Ovary (tissue), 3 donors: ENCODE measurements around the gene CAMTA1.

Experiments
- CTCF ChIP-seq, 3 donors: fragments of 450-650 bp in 2 of 3; fragments of 200-600 bp in 1 of 3; IDR thresholded peaks; one replicate each; pipeline versions ENCODE4 v1.5.1 to v1.8.0; 2016 to 2022; ENCODE audit warnings: antibody characterized with exemption in 3 of 3, mild to moderate bottlenecking in 1 of 3
- EP300 ChIP-seq: sonication (generic); formaldehyde crosslinking; IDR thresholded peaks from one replicate; pipeline ENCODE4 v1.6.1; 2017; ENCODE audit warnings: antibody characterized with exemption
- POLR2A ChIP-seq: fragments of 450-650 bp; IDR thresholded peaks from one replicate; pipeline ENCODE4 v1.6.1; 2017; ENCODE audit warnings: antibody characterized with exemption, mild to moderate bottlenecking, moderate library complexity
- donor health status: DM: no; HTN: no; CAD: no.

- TF ChIP-seq CTCF (IDR thresholded peaks at IDR 0.05) = no peak
- no peak for TF ChIP-seq EP300
- TF ChIP-seq POLR2A = no peak
These were observed 304.2 kb downstream of the CAMTA1 start for GRCh38 chr1:7089497-7089896.
